Karpas-422 (cell line): ENCODE measurements around the gene ALDH2. TPM values are rescaled to one million over a fixed set of nuclear protein-coding genes. Genes with fewer than 3 reads are reported as not detected.
"Not testable (repeated sequence)": the region's sequence is repeated elsewhere in the genome, so short reads cannot be mapped to it uniquely, and the experiment has no call there.

Experiments
- DNase-seq: peaks from one replicate; pipeline ENCODE4 v3.0.0-alpha.2; 2015
- H2AFZ ChIP-seq: fragments of 200-600 bp; sonication (generic); 2 replicates; pipeline ENCODE4 v1.6.1; 2014; ENCODE audit warnings: antibody characterized with exemption, low read length, mixed read lengths
- H3K27ac ChIP-seq: fragments of 200-600 bp; sonication (generic); 2 replicates; pipeline ENCODE4 v1.5.1; 2014; ENCODE audit warnings: mild to moderate bottlenecking, low read length, moderate library complexity
- H3K27me3 ChIP-seq: fragments of 200-600 bp; sonication (generic); 2 replicates; pipeline ENCODE4 v1.6.1; 2014; ENCODE audit warnings: low read length, mixed read lengths
- H3K36me3 ChIP-seq: fragments of 200-600 bp; sonication (generic); 2 replicates; pipeline ENCODE4 v1.6.1; 2014; ENCODE audit warnings: low read length, mixed read lengths; ENCODE audit not compliant: insufficient read depth
- H3K4me1 ChIP-seq: fragments of 200-600 bp; sonication (generic); 2 replicates; pipeline ENCODE4 v1.6.1; 2014; ENCODE audit warnings: mild to moderate bottlenecking, low read length, mixed read lengths
- H3K4me2 ChIP-seq: fragments of 200-600 bp; sonication (generic); 2 replicates; pipeline ENCODE4 v1.6.1; 2014; ENCODE audit warnings: low read length, low read depth, mild to moderate bottlenecking; ENCODE audit not compliant: poor library complexity, severe bottlenecking
- H3K4me3 ChIP-seq: fragments of 200-600 bp; sonication (generic); 2 replicates; pipeline ENCODE4 v1.5.1; 2014; ENCODE audit warnings: mild to moderate bottlenecking, antibody characterized with exemption, low read length, mixed read lengths
- H3K79me2 ChIP-seq: fragments of 200-600 bp; sonication (generic); 2 replicates; pipeline ENCODE4 v1.6.1; 2014; ENCODE audit warnings: mild to moderate bottlenecking, low read length, mixed read lengths
- H3K9ac ChIP-seq: fragments of 200-600 bp; sonication (generic); 2 replicates; pipeline ENCODE4 v1.6.0; 2014; ENCODE audit warnings: low read length
- H3K9me2 ChIP-seq: fragments of 200-600 bp; sonication (generic), shearing (Covaris generic); replicated peaks from 2 replicates; pipeline ENCODE4 v1.6.0; 2014; ENCODE audit warnings: mild to moderate bottlenecking, low read length, moderate library complexity; ENCODE audit not compliant: insufficient read depth
- H3K9me3 ChIP-seq: fragments of 300-700, 200-600 bp; sonication (generic); 2 replicates; pipeline ENCODE4 v1.6.1; 2014; ENCODE audit warnings: low read length, mixed read lengths
- H4K20me1 ChIP-seq: fragments of 200-600 bp; sonication (generic); 2 replicates; pipeline ENCODE4 v1.6.1; 2014; ENCODE audit warnings: mild to moderate bottlenecking, antibody characterized with exemption, low read length, low read depth; ENCODE audit not compliant: insufficient read depth
- total RNA-seq: library from RNA; depleted of rRNA; stranded (reverse); fragments of >200 nt; shearing (Covaris generic); gene quantifications from 2 replicates; pipeline ENCODE4 v1.2.3, GENCODE V29; 2014; ENCODE audit warnings: low replicate concordance

Gene ALDH2
- total RNA-seq, 1 experiment from 2014 or later = 69.0 TPM

GRCh38 chr12:111799758-111800157 is 33.0 kb downstream of the ALDH2 start:
- Histone ChIP-seq H3K9me3 (no peaks in the 10 kb centered on the region), H3K36me3 (peaks cover 33% of the 10 kb centered on the region), H3K27ac (no peak overlapping the region), H3K4me1 (peaks cover 11% of the 10 kb centered on the region), H3K27me3 (no peaks in the 10 kb centered on the region), H3K79me2 (no peaks in the 10 kb centered on the region), H3K4me3 (no peak overlapping the region), H3K9ac (no peak overlapping the region), H3K9me2 (no peaks in the 10 kb centered on the region), H3K4me2 (no peak overlapping the region), H2AFZ (no peak overlapping the region), H4K20me1 (no peaks in the 10 kb centered on the region)
- no peak for DNase-seq

GRCh38 chr12:111803038-111803626 is 36.4 kb downstream of the ALDH2 start:
- no peaks in the 10 kb centered on the region for H3K4me1 ChIP-seq
- no peak overlapping the region for H3K4me2 ChIP-seq
- H3K79me2 ChIP-seq = no peaks in the 10 kb centered on the region
- H3K9me2 ChIP-seq = no peaks in the 10 kb centered on the region
- H3K9ac ChIP-seq = no peak overlapping the region
- peaks cover 21% of the 10 kb centered on the region for H3K36me3 ChIP-seq
- no peak overlapping the region for H3K4me3 ChIP-seq
- H3K27ac ChIP-seq = no peak overlapping the region
- no peak for DNase-seq
- H3K9me3 ChIP-seq = no peaks in the 10 kb centered on the region
- H3K27me3 ChIP-seq = no peaks in the 10 kb centered on the region
- H2AFZ ChIP-seq = no peak overlapping the region
- H4K20me1 ChIP-seq = no peaks in the 10 kb centered on the region

DNA sequence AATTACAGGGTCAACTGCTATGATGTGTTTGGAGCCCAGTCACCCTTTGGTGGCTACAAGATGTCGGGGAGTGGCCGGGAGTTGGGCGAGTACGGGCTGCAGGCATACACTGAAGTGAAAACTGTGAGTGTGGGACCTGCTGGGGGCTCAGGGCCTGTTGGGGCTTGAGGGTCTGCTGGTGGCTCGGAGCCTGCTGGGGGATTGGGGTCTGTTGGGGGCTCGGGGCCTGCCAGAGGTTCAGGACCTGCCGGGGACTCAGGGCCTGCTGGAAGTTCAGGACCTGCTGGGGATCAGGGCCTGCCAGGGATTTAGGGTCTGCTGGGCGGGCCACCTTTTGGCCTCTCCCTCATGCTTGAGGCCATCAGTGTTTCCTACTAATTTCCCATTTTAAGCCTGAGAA is 37.1 kb downstream of the ALDH2 start:
- H3K79me2 ChIP-seq = no peaks in the 10 kb centered on the region
- no peaks in the 10 kb centered on the region for H3K9me2 ChIP-seq
- H3K9me3 ChIP-seq = no peaks in the 10 kb centered on the region
- H3K4me1 ChIP-seq = no peaks in the 10 kb centered on the region
- H3K9ac ChIP-seq = no peak overlapping the region
- no peaks in the 10 kb centered on the region for H4K20me1 ChIP-seq
- no peak overlapping the region for H3K4me3 ChIP-seq
- no peak overlapping the region for H3K27ac ChIP-seq
- H3K36me3 ChIP-seq = peaks cover 19% of the 10 kb centered on the region
- no peak overlapping the region for H3K4me2 ChIP-seq
- DNase-seq = no peak
- no peak overlapping the region for H2AFZ ChIP-seq
- no peaks in the 10 kb centered on the region for H3K27me3 ChIP-seq

DNA sequence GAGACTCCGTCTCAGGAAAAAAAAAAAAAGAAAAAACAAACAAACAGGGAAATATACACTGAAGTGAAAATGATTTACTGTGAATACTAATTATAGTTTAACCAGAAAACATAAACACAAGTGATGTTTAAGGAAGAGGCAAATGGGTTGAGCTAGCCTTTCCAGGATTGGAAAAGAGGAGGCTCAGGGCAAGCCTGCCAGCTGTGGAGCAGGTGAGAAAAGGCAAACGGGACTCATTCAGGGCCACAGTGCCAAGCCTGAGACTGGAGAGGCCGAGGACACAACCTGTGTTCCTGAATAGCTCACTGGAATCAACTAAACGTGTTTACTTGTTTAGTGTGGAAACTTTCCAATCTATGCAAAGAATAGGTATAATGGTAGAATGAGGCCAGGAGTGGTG is 39.6 kb downstream of the ALDH2 start:
- H3K4me2 ChIP-seq = no peak overlapping the region
- no peak overlapping the region for H3K27ac ChIP-seq
- H3K4me1 ChIP-seq = no peaks in the 10 kb centered on the region
- no peaks in the 10 kb centered on the region for H3K9me3 ChIP-seq
- H3K9me2 ChIP-seq = no peaks in the 10 kb centered on the region
- H4K20me1 ChIP-seq = no peaks in the 10 kb centered on the region
- DNase-seq = no peak
- H3K79me2 ChIP-seq = no peaks in the 10 kb centered on the region
- no peak overlapping the region for H3K9ac ChIP-seq
- H3K36me3 ChIP-seq = peaks cover 14% of the 10 kb centered on the region
- no peaks in the 10 kb centered on the region for H3K27me3 ChIP-seq
- no peak overlapping the region for H2AFZ ChIP-seq
- no peak overlapping the region for H3K4me3 ChIP-seq

GRCh38 chr12:111807232-111807631 is 40.5 kb downstream of the ALDH2 start:
- H3K9me3 ChIP-seq = no peaks in the 10 kb centered on the region
- no peaks in the 10 kb centered on the region for H3K9me2 ChIP-seq
- no peaks in the 10 kb centered on the region for H3K4me1 ChIP-seq
- no peak overlapping the region for H3K27ac ChIP-seq
- no peaks in the 10 kb centered on the region for H3K79me2 ChIP-seq
- H3K4me2 ChIP-seq = no peak overlapping the region
- peaks cover 10% of the 10 kb centered on the region for H3K36me3 ChIP-seq
- no peak for DNase-seq
- no peaks in the 10 kb centered on the region for H3K27me3 ChIP-seq
- no peaks in the 10 kb centered on the region for H4K20me1 ChIP-seq
- no peak overlapping the region for H3K4me3 ChIP-seq
- H3K9ac ChIP-seq = no peak overlapping the region
- no peak overlapping the region for H2AFZ ChIP-seq

GRCh38 chr12:111812881-111813741 is 46.4 kb downstream of the ALDH2 start:
- Histone ChIP-seq H3K4me3 (no peak overlapping the region), H4K20me1 (no peaks in the 10 kb centered on the region), H2AFZ (peak overlapping the region; percentile 10; the same call in 1 of the 2 replicates), H3K27ac (peak overlapping the region; percentile 72), H3K9ac (no peak overlapping the region), H3K27me3 (no peaks in the 10 kb centered on the region), H3K4me2 (peak overlapping the region; percentile 30), H3K9me2 (no peaks in the 10 kb centered on the region), H3K4me1 (peaks cover 18% of the 10 kb centered on the region), H3K79me2 (no peaks in the 10 kb centered on the region), H3K36me3 (peaks cover 10% of the 10 kb centered on the region; the same call in 1 of the 2 replicates), H3K9me3 (no peaks in the 10 kb centered on the region)
- peak; percentile 94 for DNase-seq

DNA sequence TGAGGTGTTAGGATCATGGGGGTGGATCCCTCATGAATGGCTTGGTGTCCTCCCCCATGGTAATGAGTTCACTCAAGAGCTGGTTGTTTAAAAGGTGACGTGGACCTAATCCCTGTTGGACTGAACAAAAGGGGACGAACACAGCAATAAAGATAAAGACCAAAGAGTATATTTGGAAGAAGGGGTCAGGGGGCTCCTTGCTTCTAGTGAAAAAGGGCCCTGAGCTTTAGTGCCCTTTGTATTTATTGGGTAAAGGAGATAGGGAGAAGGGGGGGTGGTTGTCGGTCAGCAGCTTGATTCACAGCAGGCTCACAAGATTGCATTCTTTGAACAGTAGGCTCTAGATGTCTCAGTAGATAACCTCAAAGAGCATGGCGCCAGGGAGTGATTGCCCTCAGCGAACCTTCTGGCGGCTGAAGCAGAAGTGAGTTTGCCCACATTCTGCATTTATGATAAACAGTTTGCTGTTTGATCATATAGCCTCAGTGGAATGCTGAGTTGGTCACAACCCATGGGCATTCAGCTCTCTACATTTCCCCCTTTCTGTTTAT is 49.4 kb downstream of the ALDH2 start:
- H3K36me3 ChIP-seq = no peaks in the 10 kb centered on the region
- H3K4me1 ChIP-seq = peaks cover 44% of the 10 kb centered on the region

GRCh38 chr12:111816898-111817297 is 50.2 kb downstream of the ALDH2 start:
- peaks cover 49% of the 10 kb centered on the region for H3K4me1 ChIP-seq

More for the DNA sequence above, 49.4 kb downstream of the ALDH2 start:
- Histone ChIP-seq H3K4me2 (no peak overlapping the region), H3K9ac (no peak overlapping the region), H3K27ac (peak overlapping the region; percentile 28; the same call in 1 of the 2 replicates), H2AFZ (no peak overlapping the region), H3K9me3 (no peaks in the 10 kb centered on the region), H3K27me3 (no peaks in the 10 kb centered on the region), H4K20me1 (no peaks in the 10 kb centered on the region), H3K79me2 (no peaks in the 10 kb centered on the region), H3K4me3 (no peak overlapping the region), H3K9me2 (no peaks in the 10 kb centered on the region)
- DNase-seq = no peak

More at GRCh38 chr12:111816898-111817297, 50.2 kb downstream of the ALDH2 start:
- not testable (repeated sequence) for H3K79me2 ChIP-seq, H4K20me1 ChIP-seq, H3K27me3 ChIP-seq, H3K4me2 ChIP-seq, H3K9me2 ChIP-seq, H3K9me3 ChIP-seq, H2AFZ ChIP-seq, DNase-seq, H3K4me3 ChIP-seq, H3K36me3 ChIP-seq, H3K9ac ChIP-seq
- H3K27ac ChIP-seq = peak overlapping the region; percentile 28
